SIG-M5 treated with dmso at 0.1 percent for 504 hours (cell line): ENCODE measurements around the gene SBK3.
"Not testable (repeated sequence)": the region's sequence is repeated elsewhere in the genome, so short reads cannot be mapped to it uniquely, and the experiment has no call there.

Experiments
- DNase-seq: peaks from one replicate; lab custom pipeline; 2025; ENCODE audit not compliant: unreplicated experiment; lab: John Stamatoyannopoulos, UW

Gene SBK3

DNA sequence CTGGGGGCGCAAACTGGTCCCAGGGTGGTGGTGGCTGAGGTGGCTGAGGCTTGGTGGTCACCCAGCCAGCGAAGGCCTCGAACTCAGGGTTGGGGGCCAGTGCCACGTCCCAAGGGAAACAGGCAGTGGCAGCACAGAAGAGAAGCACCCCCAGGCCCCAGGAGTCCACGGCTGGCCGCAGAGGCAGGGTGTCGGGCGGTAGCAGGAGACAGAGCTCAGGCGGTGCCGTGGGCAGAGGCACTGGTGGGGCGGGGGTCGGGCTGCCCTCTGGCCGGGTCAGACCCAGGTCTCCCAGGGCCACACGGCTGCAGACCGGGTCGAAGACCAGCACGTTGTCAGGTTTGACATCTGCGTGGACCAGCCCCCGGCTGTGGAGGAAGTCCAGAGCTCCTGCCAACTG, 4.3 kb downstream of the SBK3 start:
- no peak for DNase-seq

DNA sequence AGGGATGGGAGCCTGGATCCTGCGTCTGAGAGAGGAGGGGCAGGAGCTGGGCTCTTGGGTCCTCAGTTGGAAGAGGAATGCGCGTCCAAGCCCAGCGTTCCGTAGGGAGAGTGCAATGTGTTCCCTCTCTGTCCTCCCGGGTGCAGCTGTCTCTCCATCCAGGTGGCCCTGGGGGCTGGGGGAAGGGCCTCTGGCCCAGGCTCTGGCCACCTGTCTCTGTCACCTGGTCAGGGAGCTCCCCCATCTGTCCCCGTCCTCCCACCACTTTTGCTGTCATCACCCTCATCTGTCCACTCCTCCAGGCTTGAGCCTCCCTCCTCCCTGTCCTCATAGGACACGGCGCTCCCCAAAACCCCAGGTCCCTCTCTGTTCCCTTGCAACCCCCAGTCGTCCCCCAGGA, 4.7 kb downstream of the SBK3 start:
- no peak for DNase-seq

DNA sequence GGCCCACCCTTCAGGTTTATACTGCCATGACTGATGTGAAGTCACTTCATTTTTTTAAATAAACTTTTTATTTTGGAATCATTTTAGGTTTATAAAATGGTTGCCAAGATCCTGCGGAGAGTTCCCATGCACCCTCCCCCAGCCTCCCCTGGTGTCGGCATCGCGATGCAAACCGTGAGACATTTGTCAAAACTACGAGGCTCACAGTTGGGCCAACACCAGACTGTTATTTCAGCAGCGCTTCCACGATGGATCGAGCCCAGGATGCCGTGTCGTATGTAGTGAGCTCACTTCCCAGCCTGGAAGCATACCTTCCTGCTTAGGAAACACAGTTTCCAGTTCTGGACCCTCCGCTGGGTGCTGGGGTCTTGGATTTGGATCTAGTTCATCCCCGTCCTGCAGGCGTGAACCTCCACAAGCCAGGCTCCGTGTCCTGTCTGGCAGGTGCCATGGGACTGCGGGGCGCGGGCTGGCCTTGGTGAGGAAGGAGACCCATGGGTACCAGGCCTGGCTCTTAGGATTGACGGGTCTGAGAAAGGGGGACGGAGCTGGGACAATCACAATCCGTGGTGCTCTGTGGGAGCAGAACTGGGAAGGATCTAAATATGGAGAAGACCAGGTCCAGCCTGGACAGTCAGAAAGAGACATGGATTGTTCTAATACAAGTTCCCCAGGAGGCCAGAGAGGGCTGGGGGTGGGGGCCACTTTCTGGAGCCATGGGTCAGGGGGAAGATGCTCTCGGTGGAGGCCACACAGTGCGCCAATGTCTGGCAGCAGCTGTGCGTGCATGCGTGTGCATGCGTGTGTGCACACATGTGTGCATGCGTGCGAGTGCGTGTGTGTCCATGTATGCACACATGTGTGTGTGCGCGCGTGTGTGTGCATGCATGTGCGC, 6.0 kb downstream of the SBK3 start:
- DNase-seq = no peak

DNA sequence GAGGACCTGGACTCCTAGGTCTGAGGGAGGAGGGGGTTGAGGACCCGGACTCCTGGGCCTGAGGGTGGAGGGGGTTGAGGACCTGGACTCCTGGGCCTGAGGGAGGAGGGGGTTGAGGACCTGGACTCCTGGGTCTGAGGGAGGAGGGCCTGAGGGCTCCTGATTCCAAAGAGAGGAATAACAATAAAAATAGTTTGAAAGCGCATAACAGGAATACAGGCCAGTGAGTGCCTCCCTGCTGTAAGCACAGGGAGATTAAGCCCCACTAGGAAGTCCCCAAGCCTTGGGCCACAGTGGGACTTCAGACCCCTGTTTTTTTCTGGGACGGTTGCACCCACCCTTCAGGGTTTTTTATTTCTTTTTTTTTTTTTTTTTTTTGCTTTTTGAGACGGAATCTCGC, 7.2 kb downstream of the SBK3 start:
- no peak for DNase-seq

DNA sequence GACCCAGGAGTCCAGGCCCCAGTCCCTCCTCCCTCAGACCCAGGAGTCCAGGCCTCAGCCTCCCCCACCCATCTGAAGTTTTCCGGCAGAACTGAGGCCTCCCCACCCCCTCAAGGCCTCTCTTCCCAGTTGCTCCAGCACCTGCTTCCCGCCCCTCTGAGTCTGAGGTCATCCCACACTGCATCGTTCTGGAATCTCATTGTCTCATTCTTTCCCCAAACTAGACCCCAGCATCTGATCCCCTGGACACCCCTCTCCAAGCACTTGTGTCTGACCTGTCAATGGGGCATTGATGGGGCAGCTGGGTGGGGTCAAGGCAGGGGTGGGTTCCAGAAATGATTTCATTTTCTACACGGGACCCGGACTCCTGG, 7.6 kb downstream of the SBK3 start:
- no peak for DNase-seq

DNA sequence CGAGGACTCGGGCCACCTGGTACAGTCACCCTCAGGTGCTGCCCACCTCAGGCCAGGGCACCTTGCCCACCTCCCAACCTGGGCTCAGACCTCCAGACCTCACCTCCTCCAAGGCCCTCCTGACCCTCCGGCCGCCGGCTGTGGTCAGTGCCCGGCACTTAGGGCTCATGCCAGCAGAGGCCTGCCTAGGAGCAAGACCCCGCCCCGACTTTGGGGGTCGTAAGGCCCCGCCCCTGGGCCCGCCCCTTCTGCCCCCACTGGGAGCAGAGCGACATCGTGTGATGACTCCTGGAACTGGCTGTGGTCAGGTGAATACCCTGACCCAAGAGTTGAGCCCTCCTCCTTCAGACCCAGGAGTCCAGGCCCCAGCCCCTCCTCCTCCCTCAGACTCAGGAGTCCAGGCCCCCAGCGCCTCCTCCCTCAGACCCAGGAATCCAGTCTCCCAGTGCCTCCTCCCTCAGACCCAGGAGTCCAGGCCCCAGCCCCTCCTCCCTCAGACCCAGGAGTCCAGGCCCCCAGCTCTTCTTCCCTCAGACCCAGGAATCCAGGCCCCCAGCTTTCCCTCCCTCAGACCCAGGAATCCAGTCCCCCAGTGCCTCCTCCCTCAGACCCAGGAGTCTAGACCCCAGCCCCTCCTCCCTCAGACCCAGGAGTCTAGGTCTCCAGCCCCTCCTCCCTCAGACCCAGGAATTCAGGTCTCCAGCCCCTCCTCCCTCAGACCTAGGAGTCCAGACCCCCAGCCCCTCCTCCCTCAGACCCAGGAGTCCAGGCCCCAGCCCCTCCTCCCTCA, 8.2 kb downstream of the SBK3 start, which contains the start of gene SBK2:
Gene SBK2 (minus strand): TSS at position 183 of the 790 bp plus-strand sequence. CDS start 839 bp downstream, outside the sequence.
- DNase-seq = no peak

DNA sequence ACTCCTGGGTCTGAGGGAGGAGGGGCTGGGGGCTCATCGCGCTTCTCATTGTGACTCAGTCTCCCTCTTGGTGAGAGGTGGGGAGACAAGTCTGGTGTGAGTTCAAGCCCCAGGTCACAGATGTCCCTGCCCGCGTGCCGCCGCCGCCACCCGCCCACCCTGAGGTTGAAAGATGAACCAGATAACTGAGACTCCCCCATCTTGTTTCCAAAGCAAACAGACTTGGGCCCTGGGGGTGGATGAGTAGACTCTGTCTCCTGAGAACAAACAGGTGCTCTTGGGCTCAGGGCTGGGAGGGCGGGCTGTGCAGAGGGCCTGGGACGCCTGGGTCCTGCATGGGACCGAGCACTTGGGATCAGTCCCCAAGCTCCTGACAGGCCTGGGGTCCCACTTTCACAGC, 9.0 kb downstream of the SBK3 start:
- DNase-seq = no peak

DNA sequence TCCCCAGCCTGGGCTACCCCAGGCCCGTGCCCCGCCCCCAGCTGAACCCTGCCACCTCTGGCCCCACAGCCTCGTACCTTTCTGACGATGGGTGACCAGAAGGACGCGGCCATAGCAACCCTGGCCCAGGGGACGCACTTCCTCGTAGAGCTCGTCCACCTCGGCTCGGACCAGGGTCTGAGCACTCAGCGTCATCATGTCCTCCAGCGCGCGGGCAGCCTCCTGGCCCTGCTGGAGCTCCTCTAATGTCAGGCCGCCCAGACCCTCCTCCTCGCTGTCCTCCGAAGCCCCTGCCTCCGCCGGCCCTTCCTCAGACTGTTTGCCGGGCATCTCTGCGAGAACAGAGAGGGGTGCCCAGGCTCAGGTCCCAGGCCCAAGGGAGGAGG, 9.4 kb downstream of the SBK3 start:
- no peak for DNase-seq

DNA sequence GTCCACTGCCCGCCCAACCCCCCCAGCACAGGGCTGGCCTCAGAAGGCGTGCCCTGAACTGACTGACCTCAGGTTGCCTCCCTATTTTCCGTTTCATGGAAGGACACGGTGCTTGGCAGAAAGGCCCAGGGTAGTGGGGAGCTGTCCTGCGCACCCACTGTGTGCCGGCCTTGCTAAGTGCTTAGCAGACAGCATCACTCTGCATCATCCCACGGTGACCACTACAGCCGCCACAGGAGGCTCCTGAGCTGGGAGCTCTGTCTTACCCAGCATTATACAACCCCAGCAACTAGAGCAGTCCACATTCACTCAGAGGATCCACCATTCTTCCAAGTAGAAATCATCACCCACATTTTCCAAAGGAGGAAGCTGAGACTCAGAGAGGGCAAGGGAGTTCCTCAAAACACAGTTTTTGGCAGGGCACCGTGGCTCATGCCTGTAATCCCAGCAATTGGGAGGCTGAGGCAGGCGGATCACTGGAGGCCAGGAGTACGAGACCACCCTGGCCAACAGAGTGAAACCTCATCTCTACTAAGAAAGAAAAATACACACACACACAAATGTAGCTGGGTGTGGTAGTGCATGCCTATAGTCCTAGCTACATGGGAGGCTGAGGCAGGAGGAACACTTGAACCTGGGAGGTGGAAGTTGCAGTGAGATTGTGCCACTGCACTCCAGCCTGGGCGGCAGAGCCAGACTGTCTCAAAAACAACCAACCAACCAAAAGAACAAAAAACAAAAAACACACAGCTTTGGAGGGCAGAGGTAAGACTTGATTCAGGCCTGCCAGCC, 10.0 kb downstream of the SBK3 start:
- DNase-seq = no peak

DNA sequence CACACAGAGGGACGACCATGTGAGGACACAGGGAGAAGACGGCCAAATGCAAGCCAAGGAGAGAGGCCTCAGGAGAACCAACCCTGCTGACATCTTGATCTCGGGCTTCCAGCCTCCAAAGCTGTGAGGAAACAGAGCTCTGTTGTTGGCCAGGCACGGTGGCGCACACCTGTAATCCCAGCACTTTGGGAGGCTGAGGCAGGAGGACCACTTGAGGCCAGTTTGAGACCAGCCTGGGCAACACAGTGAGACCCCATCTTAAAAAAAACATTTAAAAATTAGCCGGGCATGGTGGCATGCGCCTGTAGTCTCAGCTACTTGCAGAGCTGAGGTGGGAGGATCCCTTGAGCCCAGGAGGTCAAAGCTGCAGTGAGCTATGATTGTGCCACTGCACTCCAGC, 11.1 kb downstream of the SBK3 start:
- not testable (repeated sequence) for DNase-seq

DNA sequence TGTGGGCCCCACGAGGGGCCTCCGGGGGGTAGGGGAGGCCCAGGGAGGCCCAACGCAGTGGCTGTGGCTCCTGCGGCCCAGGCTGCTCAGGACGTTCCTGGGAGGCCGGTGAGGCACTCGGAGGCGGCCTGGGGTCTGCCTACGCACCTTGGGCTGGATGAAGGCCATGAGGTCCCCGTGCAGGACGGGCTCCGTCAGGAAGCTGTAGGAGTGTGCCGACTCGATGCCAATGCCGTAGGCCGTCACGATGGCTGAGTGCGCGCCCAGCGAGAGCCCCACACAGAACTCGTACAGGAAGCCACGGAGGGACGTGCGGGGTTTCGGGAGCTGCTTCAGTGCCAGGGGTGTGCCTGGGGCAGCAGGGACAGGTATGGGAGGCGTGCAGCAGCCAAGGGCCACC, 14.3 kb downstream of the SBK3 start:
- no peak for DNase-seq

DNA sequence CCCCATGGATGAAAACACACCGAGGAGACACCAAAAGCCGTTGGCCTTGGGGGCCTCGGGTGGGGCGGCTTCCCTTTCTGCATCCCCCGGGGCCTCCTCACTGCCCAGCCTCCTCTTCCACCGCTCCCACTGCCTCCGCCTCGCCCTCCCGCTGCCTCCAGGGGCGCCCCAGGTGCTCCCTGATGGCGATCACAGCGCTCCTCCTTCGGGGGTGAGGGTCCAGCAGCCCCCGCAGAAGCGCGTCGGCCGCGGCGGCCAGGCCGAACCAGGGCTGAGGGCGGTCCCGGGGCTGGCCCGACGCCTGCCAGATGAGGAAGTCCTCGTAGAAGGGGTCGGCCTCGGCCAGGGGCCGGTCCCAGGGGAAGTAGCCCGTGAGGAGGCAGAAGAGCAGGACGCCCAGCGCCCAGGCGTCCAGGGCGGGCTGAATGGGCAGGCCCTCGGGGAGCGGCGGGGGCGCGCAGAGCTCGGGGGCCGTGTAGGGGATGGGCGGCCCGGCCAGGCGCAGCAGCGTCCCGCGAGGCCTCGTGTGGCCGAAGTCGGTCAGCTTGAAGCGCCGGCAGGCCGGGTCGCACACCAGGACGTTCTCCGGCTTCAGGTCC, 15.6 kb downstream of the SBK3 start:
- no peak for DNase-seq

DNA sequence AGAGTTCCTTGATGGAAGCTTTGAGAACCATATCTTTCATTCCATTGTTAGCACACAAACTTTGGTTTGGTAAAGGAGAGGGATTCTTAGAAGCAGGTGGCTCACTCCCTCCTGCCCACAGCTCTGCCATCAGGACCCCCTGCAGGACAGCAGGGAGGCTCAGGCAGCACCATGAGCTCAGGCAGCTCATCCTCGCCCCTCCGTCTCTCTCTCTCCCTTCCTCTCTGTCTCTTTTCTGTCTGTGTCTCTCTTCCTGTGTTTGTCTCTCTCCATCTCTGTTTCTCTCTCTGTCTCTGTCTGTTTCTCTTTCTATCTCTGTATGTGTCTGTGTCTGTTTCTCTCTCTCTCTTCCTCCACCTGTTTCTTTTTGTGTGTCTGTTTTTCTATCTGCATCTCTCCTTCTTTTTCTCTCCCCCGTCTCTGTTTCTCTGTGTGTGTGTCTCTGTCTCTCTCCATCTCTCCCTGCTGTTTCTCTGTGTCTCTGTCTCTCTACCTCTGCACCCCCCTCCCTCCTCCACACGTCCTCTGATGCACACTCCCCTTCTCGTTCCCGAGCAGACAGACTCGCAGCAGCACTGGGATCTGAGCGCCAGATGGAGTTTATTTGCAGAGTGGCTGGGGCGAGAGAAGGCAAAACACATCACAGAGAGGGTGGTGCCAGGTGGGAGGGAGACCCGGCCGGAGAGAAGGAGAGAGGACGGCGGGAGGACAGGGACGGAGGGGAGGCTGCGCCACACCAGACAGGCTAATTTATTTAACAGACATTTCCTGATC, 17.1 kb downstream of the SBK3 start:
- DNase-seq = no peak

DNA sequence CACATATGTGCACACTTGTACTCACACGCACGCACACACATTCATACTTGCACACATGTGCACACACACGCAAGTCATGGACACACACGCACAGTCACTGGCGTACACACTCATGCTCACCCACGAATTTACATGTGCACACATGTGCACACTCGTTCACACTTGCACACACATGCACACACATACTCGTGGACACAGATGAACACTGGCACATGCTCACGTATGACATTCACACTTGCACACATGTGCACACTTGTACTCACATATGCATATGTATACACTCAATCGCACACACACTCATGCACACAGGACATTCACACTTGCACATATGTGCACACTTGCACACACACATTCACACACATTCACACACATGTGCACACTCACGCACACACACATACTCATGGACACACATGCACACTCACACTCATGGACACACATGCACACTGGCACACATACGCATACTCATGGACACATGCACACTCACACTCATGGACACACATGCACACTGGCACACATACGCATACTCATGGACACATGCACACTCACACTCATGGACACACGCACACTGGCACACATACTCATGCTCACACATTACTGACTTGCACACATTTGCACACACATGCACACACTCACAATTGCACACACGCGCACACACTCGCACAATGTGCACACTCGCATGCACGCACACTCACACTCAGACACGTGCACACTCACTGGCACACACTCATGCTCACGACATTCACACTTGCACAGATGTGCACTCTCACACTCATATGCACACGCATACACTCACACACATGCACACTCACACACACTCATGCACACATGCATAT, 17.9 kb downstream of the SBK3 start:
- DNase-seq = no peak

DNA sequence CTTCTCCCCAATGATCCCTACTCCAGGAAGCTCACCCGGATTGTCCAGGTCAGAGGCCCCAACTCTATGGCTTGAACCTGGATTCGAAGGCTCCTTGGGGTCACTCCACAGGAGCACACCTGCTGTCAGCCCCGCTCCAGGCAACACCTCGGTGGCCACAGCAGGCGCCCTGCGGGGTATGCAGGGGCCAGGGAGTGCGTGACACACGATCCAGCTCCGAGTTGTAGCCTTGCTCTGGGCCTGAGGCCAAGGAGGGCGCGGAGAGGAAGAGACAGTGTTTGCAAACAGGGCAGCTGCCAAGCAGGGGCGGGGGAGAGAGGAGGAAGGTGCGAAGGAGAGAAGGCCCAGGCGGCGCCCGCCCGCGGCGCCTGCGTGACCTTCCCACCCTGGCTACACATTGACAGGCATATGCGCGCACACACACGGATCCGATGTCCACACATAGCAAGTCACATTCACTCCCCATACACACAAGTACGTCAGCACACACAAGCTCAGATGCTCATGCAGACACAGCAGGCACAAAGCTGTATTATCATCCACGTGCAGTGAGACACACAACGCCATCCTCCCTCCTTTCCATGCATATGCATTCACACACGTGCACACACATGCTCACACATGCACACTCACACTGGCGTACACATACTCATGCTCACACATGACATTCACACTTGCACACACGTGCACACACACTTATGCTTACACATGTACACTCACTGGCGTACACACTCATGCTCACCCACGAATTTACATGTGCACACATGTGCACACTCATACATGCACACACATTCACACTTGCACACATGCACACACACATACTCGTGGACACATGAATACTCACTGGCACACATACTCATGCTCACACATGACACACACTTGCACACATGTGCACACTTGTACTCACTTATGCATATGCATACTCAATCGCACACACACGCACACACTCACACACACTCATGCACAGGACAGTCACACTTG, 18.8 kb downstream of the SBK3 start:
- no peak for DNase-seq

DNA sequence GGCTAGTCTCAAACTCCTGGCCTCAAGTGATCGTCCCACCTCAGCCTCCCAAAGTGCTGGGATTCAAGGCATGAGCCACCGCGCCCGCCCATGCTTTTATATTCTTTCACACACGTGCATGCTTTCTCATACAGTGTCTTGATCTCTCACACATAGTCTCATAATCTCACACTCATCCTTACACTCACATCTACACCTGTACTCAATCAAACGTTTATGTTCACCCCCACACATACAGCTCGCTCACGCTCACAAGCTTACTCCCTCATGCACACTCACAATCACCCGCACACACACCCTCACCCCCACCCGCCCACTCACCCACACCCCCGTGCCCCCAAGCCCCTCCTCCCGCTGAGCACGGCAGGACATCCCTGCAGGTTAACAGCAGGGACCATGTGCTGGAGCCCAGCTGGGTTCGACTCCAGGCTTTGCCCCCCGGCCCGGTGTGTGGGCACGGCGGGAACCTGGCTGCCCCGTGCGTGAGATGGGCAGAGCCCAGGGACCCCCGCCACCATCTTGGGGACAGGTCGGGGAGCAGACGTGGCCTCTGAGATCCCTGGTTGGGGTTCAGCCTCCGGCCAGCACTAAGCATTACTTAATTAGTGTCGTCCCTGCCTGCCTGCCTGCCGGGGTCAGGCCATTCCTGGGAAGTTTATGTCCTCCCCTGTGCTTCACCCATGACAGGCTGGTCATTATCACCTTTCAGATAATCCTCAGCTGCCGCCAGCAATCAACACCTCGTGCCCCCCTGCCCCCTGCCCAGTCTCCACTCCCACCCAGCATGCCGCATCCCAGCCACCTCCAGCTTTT, 19.8 kb downstream of the SBK3 start:
- DNase-seq = no peak

DNA sequence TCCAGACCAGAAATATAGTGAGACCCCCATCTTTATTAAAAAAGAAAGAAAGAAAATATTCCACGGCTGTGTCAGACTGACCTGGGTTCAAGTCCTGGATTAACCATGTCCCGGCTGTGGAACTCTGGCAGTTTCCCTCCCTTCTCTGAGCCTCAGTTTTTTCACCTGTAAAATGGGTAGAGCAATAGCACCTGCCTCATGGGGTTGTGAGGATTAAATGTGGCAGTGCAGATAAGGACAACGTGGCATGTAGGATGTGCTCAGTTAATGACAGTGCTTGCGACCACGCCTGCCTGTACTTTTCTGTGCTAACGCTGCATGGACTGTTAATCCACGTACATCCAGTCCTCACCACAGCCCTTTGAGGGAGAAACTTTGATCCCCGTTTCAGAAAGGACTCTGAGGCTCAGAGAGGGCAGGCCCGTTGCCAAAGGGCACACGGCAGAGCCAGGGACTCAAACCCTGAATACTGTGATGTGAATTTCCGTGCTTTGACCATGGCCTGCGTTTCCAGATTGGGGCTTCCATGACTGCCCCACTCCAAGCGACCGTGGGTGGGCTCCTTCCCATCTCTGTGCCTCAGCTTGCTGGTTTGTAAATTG, 24.6 kb downstream of the SBK3 start:
- no peak for DNase-seq
